ENCODE data around the gene CNN3.
A peak's percentile ranks its signal among the peaks of the same experiment; 100 is the strongest.

Gene CNN3

GRCh38 chr1:94906382-94906781, 20.5 kb downstream of the CNN3 start:
- peaks cover 81% of the 10 kb centered on the region for H3K4me1 Mint-ChIP-seq
- H3K27ac Mint-ChIP-seq: peak overlapping the region; percentile 85 to 87 (median 86)
- peaks cover 69% of the 10 kb centered on the region for H3K36me3 Mint-ChIP-seq (ENCODE audit: low read depth)
- no peaks in the 10 kb centered on the region for H3K9me3 Mint-ChIP-seq
- H3K27me3 Mint-ChIP-seq (ENCODE audit: low read depth): no peaks in the 10 kb centered on the region
- H3K4me3 Mint-ChIP-seq: peak overlapping the region in 2 of 3 experiments; percentile 20 to 42
- TF ChIP-seq CTCF (IDR thresholded peaks at IDR 0.05; ENCODE audit: unreplicated experiment in 3 of 3): no peak

- Mint-ChIP-seq H3K4me1 (peaks cover 76% of the 10 kb centered on the region), H3K36me3 (ENCODE audit: low read depth) (peaks cover 65% of the 10 kb centered on the region), H3K4me3 (no peak overlapping the region), H3K9me3 (no peaks in the 10 kb centered on the region), H3K27me3 (ENCODE audit: low read depth) (no peaks in the 10 kb centered on the region), H3K27ac (peak overlapping the region in 1 of 3 experiments; percentile 63)
- no peak for TF ChIP-seq CTCF (IDR thresholded peaks at IDR 0.05; ENCODE audit: unreplicated experiment in 3 of 3)
These were observed 21.7 kb downstream of the CNN3 start for GRCh38 chr1:94905207-94905606.

GRCh38 chr1:94903280-94904009, 23.5 kb downstream of the CNN3 start:
- Mint-ChIP-seq H3K36me3 (ENCODE audit: low read depth) (peaks cover 66% of the 10 kb centered on the region), H3K9me3 (no peaks in the 10 kb centered on the region), H3K4me1 (peaks cover 71% of the 10 kb centered on the region), H3K27ac (peak overlapping the region; percentile 58 to 84 (median 65)), H3K4me3 (peak overlapping the region in 1 of 3 experiments; percentile 46), H3K27me3 (ENCODE audit: low read depth) (no peaks in the 10 kb centered on the region)
- no peak for TF ChIP-seq CTCF (IDR thresholded peaks at IDR 0.05; ENCODE audit: unreplicated experiment in 3 of 3)

GRCh38 chr1:94901841-94902240, 25.1 kb downstream of the CNN3 start:
- H3K27me3 Mint-ChIP-seq (ENCODE audit: low read depth): no peaks in the 10 kb centered on the region
- peaks cover 57% of the 10 kb centered on the region for H3K4me1 Mint-ChIP-seq
- no peak for TF ChIP-seq CTCF (IDR thresholded peaks at IDR 0.05; ENCODE audit: unreplicated experiment in 3 of 3)
- H3K4me3 Mint-ChIP-seq: no peak overlapping the region
- H3K36me3 Mint-ChIP-seq (ENCODE audit: low read depth): peaks cover 67% of the 10 kb centered on the region
- peak overlapping the region; percentile 63 to 71 (median 68) for H3K27ac Mint-ChIP-seq
- H3K9me3 Mint-ChIP-seq: no peaks in the 10 kb centered on the region

GRCh38 chr1:94899756-94900155, 27.2 kb downstream of the CNN3 start:
- Mint-ChIP-seq H3K27me3 (ENCODE audit: low read depth) (no peaks in the 10 kb centered on the region), H3K9me3 (no peaks in the 10 kb centered on the region), H3K27ac (peak overlapping the region in 1 of 3 experiments; percentile 34), H3K4me1 (peaks cover 57% of the 10 kb centered on the region), H3K36me3 (ENCODE audit: low read depth) (peaks cover 74% of the 10 kb centered on the region), H3K4me3 (no peak overlapping the region)
- TF ChIP-seq CTCF (IDR thresholded peaks at IDR 0.05; ENCODE audit: unreplicated experiment in 3 of 3): no peak

Data from nephron (organoid).